ENCODE results near the gene BIN1.
A peak's percentile ranks its signal among the peaks of the same experiment; 100 is the strongest.

DNA sequence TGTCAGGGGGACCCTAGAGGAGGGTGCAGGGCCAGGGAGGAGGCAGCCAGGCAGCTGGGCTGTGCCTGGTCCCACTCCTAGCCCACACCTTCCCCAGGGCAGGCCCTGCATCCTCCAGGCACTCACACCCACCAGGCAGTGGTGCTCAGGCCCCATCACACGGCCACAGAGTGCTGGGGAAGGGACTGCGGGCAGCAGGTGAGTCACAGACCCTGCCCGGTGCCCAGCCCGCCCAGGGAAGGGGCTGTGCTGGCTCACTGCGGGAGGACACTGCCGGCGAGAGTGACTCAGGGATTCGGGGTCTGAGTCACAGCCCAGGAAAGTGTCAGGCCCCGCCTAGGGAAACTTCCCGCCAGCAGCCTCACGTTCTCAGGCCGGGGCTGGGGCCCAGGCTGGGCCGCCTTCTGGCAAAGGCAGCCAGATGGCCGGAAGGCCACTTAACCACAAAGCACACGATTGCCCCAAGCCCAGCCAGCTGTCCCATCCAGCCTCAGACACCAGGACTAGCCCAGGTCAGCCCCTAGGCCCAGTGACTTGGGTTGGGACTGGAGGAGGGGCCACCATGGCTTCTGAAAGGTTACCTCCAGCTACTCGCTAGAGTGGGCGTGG, 42.2 kb downstream of the BIN1 start:
- TF ChIP-seq USF2 (IDR thresholded peaks at IDR 0.05; ENCODE audit: low read depth, low read length) (no peak), RFX5 (IDR thresholded peaks at IDR 0.05; ENCODE audit: low read depth, low read length) (no peak), SMC3 (IDR thresholded peaks at IDR 0.05; ENCODE audit: low read depth, low read length) (peak; percentile 52), MAFK (IDR thresholded peaks at IDR 0.05; ENCODE audit: low read depth, low read length) (peak; percentile 63), POLR2A (IDR thresholded peaks at IDR 0.05; ENCODE audit: low read depth, low read length) (peak; percentile 62), MXI1 (IDR thresholded peaks at IDR 0.05; ENCODE audit: borderline replicate concordance, low read depth, low read length) (peak; percentile 78; the same call in 1 of the 2 replicates), CEBPB (IDR thresholded peaks at IDR 0.05; ENCODE audit: low read depth, low read length) (no peak; the same call in 1 of the 2 replicates), CHD1 (IDR thresholded peaks at IDR 0.05; ENCODE audit: low read depth, low read length) (no peak), RAD21 (IDR thresholded peaks at IDR 0.05; ENCODE audit: low read length) (peak; percentile 73), RCOR1 (IDR thresholded peaks at IDR 0.05; ENCODE audit: insufficient replicate concordance, low read length) (peak; percentile 74)
- TF ChIP-seq, protein P1, sequence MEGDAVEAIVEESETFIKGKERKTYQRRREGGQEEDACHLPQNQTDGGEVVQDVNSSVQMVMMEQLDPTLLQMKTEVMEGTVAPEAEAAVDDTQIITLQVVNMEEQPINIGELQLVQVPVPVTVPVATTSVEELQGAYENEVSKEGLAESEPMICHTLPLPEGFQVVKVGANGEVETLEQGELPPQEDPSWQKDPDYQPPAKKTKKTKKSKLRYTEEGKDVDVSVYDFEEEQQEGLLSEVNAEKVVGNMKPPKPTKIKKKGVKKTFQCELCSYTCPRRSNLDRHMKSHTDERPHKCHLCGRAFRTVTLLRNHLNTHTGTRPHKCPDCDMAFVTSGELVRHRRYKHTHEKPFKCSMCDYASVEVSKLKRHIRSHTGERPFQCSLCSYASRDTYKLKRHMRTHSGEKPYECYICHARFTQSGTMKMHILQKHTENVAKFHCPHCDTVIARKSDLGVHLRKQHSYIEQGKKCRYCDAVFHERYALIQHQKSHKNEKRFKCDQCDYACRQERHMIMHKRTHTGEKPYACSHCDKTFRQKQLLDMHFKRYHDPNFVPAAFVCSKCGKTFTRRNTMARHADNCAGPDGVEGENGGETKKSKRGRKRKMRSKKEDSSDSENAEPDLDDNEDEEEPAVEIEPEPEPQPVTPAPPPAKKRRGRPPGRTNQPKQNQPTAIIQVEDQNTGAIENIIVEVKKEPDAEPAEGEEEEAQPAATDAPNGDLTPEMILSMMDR (conservative IDR thresholded peaks at IDR 0.05; ENCODE audit: low read depth, low read length): peak; percentile 60

All from IMR-90 (cell line).